NCI-H128 (cell line): ENCODE results near the gene SYF2.
"Not testable (repeated sequence)": the region's sequence is repeated elsewhere in the genome, so short reads cannot be mapped to it uniquely, and the experiment has no call there.

Source experiments
- DNase-seq: peaks from one replicate; lab custom pipeline; 2025; ENCODE audit not compliant: unreplicated experiment; lab: John Stamatoyannopoulos, UW

Gene SYF2

DNA sequence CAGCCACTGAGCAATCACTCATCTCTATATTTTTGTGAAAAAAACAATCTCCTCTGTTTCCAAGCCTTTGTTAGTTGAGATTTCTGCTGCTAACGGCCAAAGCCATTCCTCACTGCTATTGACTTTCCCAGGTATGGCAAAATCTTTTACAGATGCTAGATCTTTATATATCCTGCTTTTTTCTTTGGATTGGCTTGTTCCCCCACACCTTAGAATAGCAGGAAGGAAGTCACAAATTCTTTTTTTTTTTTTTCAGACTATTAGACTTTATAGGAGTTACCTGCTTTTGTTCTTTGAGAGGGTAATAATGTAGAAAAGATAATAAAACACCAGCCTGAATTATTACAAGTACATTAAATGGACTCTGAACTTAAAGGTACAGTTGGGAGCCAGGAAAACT is 24.2 kb downstream of the SYF2 start:
- no peak for DNase-seq

DNA sequence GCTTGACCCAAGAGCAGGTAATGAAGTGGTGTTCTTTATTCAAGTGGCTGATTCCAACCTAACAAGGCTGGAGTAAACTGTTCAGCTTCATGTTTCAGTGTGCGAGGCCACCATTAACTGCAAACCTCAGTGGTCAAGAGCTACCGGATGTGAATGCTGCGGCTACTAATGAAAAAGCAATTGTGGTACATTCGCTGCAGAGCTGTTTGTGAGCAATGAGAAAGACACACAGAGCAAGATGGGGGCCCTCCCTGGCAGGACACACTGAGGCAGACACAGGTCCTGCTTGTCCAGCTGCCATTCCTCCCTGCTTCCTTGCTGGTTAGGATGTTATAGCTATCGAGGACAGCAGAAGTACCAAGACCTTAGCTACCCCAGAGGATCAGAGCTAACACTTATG is 26.1 kb downstream of the SYF2 start:
- DNase-seq = no peak

DNA sequence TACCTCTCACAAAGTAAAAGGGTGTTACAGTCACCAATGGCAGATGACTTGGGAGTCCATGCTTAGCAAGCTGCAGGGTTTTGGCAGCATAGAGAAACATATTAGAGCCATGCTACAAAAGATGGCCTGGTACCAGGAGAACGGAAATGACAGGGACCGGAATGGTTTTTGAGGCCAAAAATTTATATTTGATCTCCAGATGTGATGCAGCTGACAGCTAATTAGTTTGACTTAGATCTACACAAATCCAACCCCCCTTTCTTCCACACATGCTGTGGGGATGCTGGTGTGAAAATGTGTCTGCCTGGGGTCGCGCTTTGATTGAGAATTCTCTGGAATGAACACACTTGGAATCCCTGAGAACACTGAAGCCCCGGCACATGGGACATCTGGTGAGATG is 26.5 kb downstream of the SYF2 start:
- no peak for DNase-seq

DNA sequence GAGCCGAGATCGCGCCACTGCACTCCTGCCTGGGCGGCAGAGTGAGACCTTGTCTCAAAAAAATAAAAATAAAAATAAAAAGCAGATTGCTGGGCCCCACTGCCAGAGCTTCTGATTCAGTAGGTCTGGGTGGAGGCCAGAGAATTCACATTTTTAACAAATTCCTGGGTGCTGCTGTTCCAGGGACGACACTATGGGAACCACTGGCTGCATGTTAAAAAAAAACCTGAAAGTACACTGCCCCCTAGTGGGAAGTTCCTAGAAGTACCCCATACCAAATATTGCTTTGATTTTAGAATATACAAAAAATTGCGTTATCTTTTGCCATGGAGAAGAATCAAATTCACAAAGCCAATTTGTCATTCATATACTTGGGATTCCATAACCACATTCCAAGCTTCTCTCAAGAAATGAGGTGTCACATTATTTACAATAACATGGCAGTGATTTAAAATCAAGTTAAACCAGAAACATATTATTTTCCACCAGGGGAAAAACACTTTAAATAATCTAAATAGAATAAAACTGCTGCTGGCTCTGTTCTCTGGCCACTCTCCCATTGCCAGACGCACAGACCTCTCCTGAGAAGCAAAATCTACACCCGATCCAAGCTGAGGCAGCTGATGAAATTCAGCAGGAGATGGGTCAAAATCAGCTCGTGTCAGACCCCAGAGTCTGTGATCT is 27.4 kb downstream of the SYF2 start:
- peak; percentile 23 for DNase-seq

DNA sequence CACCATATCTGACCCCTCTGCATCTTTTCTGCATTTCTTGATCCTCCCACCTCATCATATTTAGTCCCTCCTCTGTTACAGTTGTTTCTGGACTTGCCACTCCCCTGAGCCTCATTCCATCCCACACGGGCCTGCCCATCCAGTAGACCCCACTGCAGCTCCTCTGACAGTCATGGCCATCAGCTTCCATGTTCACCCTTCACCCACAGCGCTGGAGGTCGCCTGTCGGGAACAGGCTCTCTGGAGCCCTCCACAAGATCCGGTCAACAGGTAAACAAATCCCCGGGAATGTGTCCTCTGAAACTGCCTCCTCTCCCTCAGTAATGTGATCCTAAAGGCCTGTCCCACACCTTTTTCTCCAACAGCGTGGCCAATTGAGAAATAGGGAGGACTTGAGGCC is 31.3 kb downstream of the SYF2 start:
- no peak for DNase-seq

DNA sequence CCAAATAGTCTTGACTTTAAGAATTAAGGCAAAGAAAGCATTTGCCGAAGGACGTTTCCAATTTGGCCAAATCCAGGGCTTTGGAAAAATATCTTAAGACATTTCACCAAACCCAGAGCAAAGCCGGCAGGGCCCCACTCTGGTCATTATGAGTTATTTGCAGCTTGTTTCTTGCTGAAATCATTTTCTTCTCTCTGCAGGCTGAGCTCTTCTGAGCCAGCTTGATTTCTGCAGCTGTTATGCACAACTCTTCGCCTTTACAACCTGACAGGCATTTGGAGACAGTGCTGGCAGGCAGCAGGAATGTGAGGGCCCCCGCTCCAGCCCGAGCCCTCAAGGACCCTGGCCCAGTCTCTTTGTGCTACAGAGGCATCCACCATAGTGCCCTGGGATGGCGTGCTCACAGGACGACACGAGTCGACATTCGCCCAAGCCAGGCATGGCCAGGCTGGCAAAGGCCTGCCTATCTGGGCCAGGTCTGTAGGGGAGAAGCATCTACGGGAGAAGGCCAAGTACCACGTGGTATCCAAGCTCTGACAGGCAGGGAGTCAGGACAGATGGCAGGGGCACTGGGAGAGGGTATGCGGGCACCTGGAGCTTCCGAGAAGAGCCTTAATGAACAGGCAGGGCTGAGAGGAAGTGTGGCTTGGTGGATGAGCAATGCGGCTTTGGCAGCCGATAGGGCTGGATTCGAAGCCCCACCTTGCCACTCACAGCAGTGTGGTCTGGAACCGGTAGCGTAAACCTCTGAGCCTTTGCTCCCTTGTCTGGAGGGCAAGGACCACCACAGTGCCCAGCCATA is 32.3 kb downstream of the SYF2 start:
- no peak for DNase-seq

DNA sequence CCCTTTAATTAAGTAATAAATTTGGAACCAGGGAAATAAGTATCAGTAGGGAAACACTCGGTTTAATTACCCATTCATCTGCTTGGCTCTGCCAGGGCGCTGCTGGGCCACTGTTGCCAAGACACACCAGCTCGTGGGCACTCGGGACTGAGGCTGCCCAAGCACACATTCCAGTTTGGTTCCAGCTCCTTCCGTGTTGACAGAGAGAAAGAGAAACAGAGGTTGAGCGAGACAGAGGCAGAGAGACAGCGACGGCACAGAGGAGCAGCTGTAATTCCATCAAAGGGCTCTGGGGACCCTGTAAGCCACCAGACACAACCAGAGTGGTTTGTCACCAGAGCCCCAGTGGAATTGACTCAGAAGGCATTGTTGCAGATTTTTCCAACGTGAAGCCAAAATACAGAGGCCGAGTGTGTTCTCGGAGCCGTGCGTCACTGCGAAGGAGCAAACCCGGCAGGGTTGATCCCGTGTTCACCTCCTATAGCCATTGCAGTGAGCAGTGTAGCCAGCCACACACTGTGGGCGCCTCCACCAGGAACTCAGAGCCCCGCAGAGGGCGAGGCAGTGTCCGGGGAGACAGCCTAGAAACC is 33.5 kb downstream of the SYF2 start:
- no peak for DNase-seq

DNA sequence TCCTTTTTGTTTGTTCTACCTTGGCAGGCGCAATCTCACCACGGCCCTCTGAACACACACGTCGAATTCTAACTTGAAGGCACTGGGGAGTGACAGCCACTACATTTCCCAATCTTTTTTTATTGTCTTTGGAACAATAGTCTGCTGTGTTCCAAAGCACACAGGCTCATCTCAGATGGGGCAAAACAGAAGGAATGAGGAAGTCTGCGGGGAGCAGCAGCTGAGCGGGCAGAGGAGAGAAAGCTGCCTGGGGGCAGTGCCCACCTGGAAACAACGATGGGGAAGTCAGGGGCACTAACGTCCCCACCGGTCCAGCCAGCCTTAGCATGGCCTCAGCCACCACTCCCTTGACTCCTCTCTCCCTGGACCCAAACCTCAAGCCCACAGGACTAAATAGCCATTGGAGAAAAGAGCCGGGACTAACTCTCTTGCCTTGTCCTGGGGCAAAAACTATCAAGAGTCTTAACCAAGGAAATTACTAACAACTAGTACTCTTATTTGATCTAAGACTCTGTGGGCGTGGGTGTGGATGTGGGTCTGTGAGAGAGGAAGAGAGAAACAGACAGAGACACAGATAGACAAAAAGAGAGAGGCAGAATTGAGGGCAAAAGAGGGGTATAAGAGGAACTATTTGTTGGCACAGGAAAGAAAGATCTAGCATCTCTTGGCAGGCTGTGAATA is 34.2 kb downstream of the SYF2 start:
- no peak for DNase-seq

DNA sequence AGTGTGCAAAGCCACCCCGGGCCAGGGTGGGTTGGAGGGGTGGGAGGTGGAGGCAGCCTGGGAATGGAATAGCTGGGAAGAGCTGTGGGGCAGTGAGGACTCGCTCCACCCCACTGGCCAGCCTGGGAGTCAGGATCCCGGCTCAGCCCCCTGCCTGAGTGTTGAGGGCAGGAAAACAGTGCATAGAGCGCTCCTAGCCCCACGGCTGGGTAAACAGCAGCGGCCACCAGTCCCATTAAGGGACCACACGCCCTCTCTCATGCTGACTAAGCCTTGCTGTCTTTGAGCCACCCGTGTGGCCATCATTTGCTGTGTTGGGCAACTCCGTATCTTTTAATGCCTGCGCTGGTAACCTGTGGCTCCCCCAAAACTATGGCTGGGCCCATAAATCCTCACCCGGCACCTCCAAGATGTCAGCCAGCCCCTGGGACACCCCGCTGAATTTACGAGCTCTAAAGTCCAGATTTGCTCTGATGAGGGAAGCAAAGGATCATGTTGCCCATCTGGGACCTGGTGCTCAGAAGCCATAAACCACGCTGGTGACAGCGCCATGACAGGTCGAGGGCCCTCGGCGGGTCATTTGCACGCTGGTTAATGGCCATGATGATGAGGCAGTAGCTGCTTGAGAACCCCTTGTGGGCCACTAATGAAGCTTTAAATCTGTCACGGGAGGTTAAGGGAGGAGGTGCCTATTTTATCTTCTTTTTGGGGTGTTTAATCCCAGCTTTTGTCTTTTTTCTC is 34.9 kb downstream of the SYF2 start:
- DNase-seq = peak; percentile 58

DNA sequence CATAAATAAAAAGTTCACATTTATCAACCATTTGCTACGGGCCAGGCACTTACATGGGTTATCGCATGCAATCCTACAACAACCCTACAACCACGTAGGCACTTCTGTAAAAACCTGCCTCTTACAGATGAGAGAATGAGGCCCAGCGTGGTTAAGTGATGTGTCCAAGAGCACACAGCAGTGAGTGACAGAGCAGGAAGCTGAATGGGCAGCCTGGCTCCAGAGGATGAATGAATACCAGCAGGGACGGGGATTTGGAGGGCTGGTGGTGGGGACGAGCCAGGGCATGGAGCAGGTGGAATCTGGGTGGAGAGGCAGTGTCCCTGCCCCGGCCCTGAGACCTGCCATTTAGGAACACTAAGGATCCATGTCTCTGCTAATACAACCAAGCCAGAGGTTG is 35.5 kb downstream of the SYF2 start:
- DNase-seq = no peak

DNA sequence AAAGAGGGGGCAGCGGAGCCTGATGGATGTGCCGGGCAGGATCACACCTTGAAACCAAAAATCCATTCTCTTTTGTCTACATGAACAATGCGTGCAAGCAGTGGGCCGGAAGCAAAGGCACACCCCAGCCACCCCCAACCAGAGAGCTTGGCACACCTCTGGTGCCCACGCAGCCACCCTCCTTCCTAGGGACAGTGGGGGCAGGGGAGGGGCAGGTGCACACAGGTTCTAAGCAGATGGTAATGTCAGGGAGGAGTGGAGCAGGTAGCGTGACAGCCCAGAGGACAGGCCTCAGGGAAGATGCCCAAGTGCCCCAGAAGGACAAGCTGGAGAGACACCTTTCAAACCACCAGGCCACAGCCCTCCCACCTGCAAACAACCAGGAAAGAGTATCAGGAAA is 36.5 kb downstream of the SYF2 start:
- peak; percentile 5 for DNase-seq

DNA sequence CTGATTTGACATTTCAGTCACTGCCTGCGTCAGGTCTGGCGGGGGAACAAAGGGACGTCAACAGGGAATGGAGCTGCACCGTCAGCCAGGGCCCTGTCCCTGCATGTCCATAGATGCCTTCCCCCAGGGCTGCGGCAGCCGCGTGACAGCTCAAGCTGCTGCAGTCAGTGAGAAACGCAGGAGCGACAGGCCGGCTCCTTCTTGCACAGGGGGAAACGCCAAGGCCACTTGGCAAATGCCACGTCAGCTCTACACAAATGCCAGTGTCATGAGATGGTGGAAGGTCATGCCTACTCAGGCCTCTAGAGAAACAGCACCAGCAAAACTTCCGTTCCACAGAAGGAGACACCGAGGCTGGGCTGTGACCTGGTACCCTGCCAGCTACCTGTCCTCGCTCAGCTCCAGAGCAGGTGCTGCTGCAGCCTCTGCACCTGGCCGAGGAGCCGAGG is 37.7 kb downstream of the SYF2 start:
- no peak for DNase-seq

DNA sequence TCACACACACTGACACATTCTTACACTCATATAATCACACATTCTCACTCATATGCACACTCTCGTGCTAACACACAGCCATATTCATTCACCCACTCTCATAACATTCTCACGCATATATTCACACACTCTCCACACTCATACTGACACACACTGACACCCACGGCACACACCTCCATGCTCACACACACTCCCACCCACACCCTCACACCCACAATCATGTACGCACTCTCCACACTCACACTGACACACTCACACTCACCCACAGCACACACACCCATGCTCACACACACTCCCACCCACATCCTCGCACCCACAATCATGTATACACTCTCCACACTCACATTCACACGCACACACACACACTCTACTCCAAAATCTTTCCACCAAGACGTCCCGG is 38.2 kb downstream of the SYF2 start:
- no peak for DNase-seq

DNA sequence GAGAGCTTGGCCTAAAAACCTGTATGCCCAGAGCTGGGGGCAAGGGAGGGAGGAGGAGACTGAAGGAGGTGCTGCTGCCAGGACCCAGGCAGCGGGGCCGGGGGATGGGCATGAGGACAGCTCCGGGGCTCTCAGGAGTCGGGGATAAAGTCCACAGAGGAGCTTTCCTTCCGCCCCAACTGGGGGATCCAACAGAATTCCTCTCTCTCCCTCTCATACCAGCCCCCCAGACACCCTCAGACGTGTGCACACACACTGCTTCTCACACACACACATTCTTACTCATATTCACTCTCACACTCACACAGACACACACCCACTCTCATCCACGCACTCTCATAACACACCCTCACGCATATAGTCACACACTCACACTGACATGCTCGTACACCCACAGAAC is 39.1 kb downstream of the SYF2 start:
- no peak for DNase-seq

DNA sequence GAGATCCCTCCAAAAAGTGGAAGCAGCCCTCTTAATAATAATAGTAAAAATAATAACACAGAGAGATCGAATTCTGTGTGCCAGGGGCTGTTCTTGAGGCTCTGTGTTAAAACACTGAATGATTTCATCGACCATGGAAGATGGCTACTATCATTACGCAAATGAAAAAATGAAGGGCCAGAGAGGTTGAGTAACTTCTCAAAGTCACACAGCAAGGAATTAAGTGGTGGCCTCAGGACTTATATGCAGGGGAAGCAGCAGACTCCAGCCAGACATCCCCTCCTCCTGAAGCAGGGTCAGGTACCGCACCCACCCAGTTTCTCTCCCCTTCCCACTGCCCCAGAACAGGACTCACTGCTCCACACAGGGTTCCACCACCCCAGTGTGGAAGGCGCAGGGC is 40.1 kb downstream of the SYF2 start:
- DNase-seq = no peak

DNA sequence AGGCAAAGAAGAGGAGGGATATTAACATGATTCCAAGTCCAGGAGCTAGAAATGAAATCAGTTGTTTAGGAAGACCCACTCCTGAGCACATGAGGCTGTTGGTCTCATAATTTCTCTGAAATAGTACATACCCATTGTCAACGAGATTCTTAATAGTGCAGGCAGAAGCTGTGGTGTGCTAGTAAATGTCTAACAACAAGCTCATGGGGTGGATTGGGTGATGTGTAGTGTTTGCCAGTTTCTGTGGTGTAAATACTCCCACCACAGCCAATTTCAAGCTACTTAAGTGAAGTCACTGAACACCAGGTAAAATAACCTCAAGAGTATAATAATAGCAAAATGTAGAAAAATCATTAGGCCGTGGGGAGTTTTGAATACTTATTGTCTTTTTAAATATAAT is 42.0 kb downstream of the SYF2 start:
- DNase-seq = no peak

DNA sequence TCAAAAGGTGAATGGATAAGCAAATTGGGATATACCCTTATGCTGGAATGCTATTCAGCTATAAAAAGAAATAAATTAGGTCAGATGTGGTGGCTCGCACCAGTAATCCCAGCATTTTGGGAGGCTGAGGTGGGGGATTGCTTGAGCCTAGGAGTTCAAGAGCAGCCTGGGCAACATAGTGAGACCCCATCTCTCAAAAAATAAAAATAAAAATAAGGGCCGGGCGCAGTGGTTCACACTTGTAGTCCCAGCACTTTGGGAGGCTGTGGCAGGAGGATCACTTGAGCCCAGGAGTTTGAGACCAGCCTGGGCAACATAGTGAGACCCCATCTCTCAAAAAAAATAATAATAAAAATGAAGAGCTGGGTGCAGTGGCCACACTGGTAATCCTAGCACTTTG is 44.4 kb downstream of the SYF2 start:
- not testable (repeated sequence) for DNase-seq

DNA sequence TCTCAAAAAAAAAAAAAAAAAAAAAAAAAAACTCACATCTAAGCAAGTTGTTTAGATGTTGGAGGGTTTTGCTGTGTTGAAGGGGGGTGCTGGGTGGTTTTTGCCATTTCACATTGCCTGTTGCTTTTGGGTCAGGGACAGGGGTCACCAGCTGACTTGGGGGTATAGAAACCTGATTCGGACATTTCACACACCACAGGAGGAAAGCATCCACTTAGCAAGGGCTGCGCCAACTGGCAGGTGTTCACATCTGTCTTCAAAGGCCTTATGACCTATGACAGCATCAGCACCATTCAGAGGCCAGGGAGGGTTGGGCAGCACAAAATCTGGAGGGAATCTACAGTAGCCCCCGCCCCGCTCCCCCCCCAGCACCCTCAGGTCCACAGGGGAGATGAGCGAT is 45.2 kb downstream of the SYF2 start:
- no peak for DNase-seq

DNA sequence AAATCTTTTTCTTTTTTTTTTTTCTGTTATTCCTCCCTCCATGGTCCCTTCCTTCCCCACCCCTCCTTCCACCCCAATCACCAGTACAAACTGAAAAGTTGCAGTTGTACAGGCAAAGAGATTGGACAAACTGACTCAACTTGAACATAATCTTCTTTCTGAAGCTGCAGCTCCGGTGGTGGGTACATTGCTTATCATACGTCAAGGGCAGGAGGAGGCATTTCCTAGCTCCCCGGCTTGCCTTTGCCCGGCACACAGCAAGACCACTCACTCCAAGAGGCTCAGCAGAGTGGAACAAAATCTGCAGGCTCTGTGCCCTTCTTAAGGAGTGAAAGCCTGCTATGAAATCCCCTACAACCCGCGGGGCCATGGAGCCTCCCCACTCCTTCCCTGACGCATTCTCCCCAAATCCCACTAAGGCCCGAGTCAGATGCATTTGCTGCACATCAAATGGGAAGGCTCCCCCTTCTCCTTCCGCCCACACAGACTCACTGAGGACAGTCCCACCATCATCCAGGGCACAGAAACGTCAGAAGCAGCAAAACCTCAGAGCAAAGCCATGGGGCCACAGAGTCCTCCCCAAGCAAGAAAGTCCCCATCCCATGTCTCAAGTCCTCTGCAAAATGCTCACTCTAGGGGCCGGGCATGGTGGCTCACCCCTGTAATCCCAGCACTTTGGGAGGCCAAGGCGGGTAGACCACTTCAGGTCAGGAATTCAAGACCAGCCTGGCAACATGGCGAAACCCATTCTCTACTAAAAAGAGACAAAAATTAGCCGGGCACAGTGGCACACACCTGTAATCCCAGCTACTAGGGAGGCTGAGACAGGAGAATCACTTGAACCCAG is 45.9 kb downstream of the SYF2 start:
- DNase-seq = no peak
